IPS-18a (cell line): ENCODE results near the gene USP48.
A peak's percentile ranks its signal among the peaks of the same experiment; 100 is the strongest.

Source experiments
- H3K27ac ChIP-seq: one replicate; pipeline ENCODE4 v1.5.1; 2013; ENCODE audit warnings: low read length
- H3K27me3 ChIP-seq: one replicate; pipeline ENCODE4 v1.6.1; 2013; ENCODE audit warnings: mild to moderate bottlenecking, low read length; ENCODE audit not compliant: control insufficient read depth, insufficient read depth
- H3K36me3 ChIP-seq: one replicate; pipeline ENCODE4 v1.6.1; 2013; ENCODE audit warnings: low read depth, low read length; ENCODE audit not compliant: control insufficient read depth
- H3K4me1 ChIP-seq: one replicate; pipeline ENCODE4 v1.6.1; 2013; ENCODE audit warnings: low read depth, low read length; ENCODE audit not compliant: control insufficient read depth
- H3K4me3 ChIP-seq: one replicate; pipeline ENCODE4 v1.5.1; 2013; ENCODE audit warnings: low read length
- H3K9ac ChIP-seq: one replicate; pipeline ENCODE4 v1.6.1; 2013; ENCODE audit warnings: mild to moderate bottlenecking, low read length, moderate library complexity
- H3K9me3 ChIP-seq: one replicate; pipeline ENCODE4 v1.6.1; 2013; ENCODE audit warnings: low read depth, low read length; ENCODE audit not compliant: control insufficient read depth

USP48 gene

GRCh38 chr1:21734526-21734925, 48.4 kb downstream of the USP48 start:
- no peak overlapping the region for H3K9ac ChIP-seq
- H3K4me1 ChIP-seq: no peaks in the 10 kb centered on the region
- no peak overlapping the region for H3K4me3 ChIP-seq
- H3K36me3 ChIP-seq: peaks cover 58% of the 10 kb centered on the region
- no peak overlapping the region for H3K27ac ChIP-seq
- H3K27me3 ChIP-seq: no peaks in the 10 kb centered on the region
- no peaks in the 10 kb centered on the region for H3K9me3 ChIP-seq

GRCh38 chr1:21732664-21733063, 50.3 kb downstream of the USP48 start:
- Histone ChIP-seq H3K9ac (no peak overlapping the region), H3K27me3 (no peaks in the 10 kb centered on the region), H3K9me3 (no peaks in the 10 kb centered on the region), H3K36me3 (peaks cover 71% of the 10 kb centered on the region), H3K4me3 (no peak overlapping the region), H3K4me1 (no peaks in the 10 kb centered on the region), H3K27ac (no peak overlapping the region)

- no peaks in the 10 kb centered on the region for H3K9me3 ChIP-seq
- peaks cover 46% of the 10 kb centered on the region for H3K36me3 ChIP-seq
- no peaks in the 10 kb centered on the region for H3K4me1 ChIP-seq
- no peaks in the 10 kb centered on the region for H3K27me3 ChIP-seq
- no peak overlapping the region for H3K27ac ChIP-seq
- no peak overlapping the region for H3K4me3 ChIP-seq
- H3K9ac ChIP-seq: no peak overlapping the region
Observed at GRCh38 chr1:21725748-21726392, 57.1 kb downstream of the USP48 start.

GRCh38 chr1:21724570-21724969, 58.4 kb downstream of the USP48 start:
- H3K9me3 ChIP-seq: no peaks in the 10 kb centered on the region
- no peaks in the 10 kb centered on the region for H3K27me3 ChIP-seq
- no peak overlapping the region for H3K27ac ChIP-seq
- no peak overlapping the region for H3K9ac ChIP-seq
- peaks cover 49% of the 10 kb centered on the region for H3K36me3 ChIP-seq
- H3K4me1 ChIP-seq: no peaks in the 10 kb centered on the region
- H3K4me3 ChIP-seq: no peak overlapping the region

GRCh38 chr1:21724098-21724497, 58.9 kb downstream of the USP48 start:
- H3K27ac ChIP-seq: no peak overlapping the region
- H3K4me1 ChIP-seq: no peaks in the 10 kb centered on the region
- no peak overlapping the region for H3K4me3 ChIP-seq
- no peak overlapping the region for H3K9ac ChIP-seq
- peaks cover 48% of the 10 kb centered on the region for H3K36me3 ChIP-seq
- no peaks in the 10 kb centered on the region for H3K9me3 ChIP-seq
- no peaks in the 10 kb centered on the region for H3K27me3 ChIP-seq

GRCh38 chr1:21721295-21721985, 61.5 kb downstream of the USP48 start:
- Histone ChIP-seq H3K27me3 (no peaks in the 10 kb centered on the region), H3K36me3 (peaks cover 45% of the 10 kb centered on the region), H3K9me3 (no peaks in the 10 kb centered on the region), H3K27ac (no peak overlapping the region), H3K9ac (no peak overlapping the region), H3K4me1 (no peaks in the 10 kb centered on the region), H3K4me3 (no peak overlapping the region)

GRCh38 chr1:21716169-21716568, 66.8 kb downstream of the USP48 start:
- H3K9ac ChIP-seq: no peak overlapping the region
- no peaks in the 10 kb centered on the region for H3K4me1 ChIP-seq
- H3K36me3 ChIP-seq: peaks cover 63% of the 10 kb centered on the region
- no peak overlapping the region for H3K4me3 ChIP-seq
- no peaks in the 10 kb centered on the region for H3K9me3 ChIP-seq
- H3K27me3 ChIP-seq: no peaks in the 10 kb centered on the region
- no peak overlapping the region for H3K27ac ChIP-seq

- peaks cover 14% of the 10 kb centered on the region for H3K4me1 ChIP-seq
- H3K27me3 ChIP-seq: no peaks in the 10 kb centered on the region
- no peak overlapping the region for H3K4me3 ChIP-seq
- H3K27ac ChIP-seq: no peak overlapping the region
- no peak overlapping the region for H3K9ac ChIP-seq
- H3K9me3 ChIP-seq: no peaks in the 10 kb centered on the region
- peaks cover 16% of the 10 kb centered on the region for H3K36me3 ChIP-seq
Observed at GRCh38 chr1:21707891-21708290, 75.1 kb downstream of the USP48 start.

- Histone ChIP-seq H3K36me3 (peaks cover 22% of the 10 kb centered on the region), H3K27ac (no peak overlapping the region), H3K9ac (no peak overlapping the region), H3K27me3 (no peaks in the 10 kb centered on the region), H3K4me3 (no peak overlapping the region), H3K9me3 (no peaks in the 10 kb centered on the region), H3K4me1 (peaks cover 14% of the 10 kb centered on the region)
Observed at GRCh38 chr1:21707086-21707840, 75.7 kb downstream of the USP48 start.

GRCh38 chr1:21706151-21706835, 76.7 kb downstream of the USP48 start:
- peak overlapping the region; percentile 21 for H3K27ac ChIP-seq
- peaks cover 14% of the 10 kb centered on the region for H3K4me1 ChIP-seq

GRCh38 chr1:21705303-21705980, 77.5 kb downstream of the USP48 start:
- Histone ChIP-seq H3K4me1 (peaks cover 14% of the 10 kb centered on the region), H3K36me3 (peaks cover 38% of the 10 kb centered on the region)

More at GRCh38 chr1:21706151-21706835, 76.7 kb downstream of the USP48 start:
- Histone ChIP-seq H3K27me3 (no peaks in the 10 kb centered on the region), H3K9ac (peak overlapping the region; percentile 16), H3K36me3 (peaks cover 32% of the 10 kb centered on the region), H3K9me3 (no peaks in the 10 kb centered on the region), H3K4me3 (no peak overlapping the region)

More at GRCh38 chr1:21705303-21705980, 77.5 kb downstream of the USP48 start:
- H3K27ac ChIP-seq: no peak overlapping the region
- no peaks in the 10 kb centered on the region for H3K9me3 ChIP-seq
- no peak overlapping the region for H3K9ac ChIP-seq
- no peak overlapping the region for H3K4me3 ChIP-seq
- no peaks in the 10 kb centered on the region for H3K27me3 ChIP-seq
